Ovary (tissue), 9 donors: ENCODE results near the gene NFYC. TPM values are rescaled to one million over a fixed set of nuclear protein-coding genes. Genes with fewer than 3 reads are reported as not detected.

Experiments used
- DNase-seq, 5 donors: peaks; one replicate each; pipeline ENCODE4 v3.0.0-alpha.2; 2019 to 2020
- H3K27ac ChIP-seq, 2 donors: fragments of 200-600 bp; one replicate each; pipeline versions ENCODE4 v1.5.1 to v1.8.0; 2019 to 2022
- H3K27me3 ChIP-seq: fragments of 200-600 bp; one replicate; pipeline ENCODE4 v1.8.0; 2022
- H3K36me3 ChIP-seq: fragments of 200-600 bp; sonication (generic); one replicate; pipeline ENCODE4 v1.5.1; 2019
- H3K4me1 ChIP-seq: one replicate; pipeline ENCODE4 v1.8.1; 2013; ENCODE audit warnings: mild to moderate bottlenecking, moderate library complexity; ENCODE audit not compliant: insufficient read depth
- H3K4me3 ChIP-seq: fragments of 200-600 bp; sonication (generic); one replicate; pipeline ENCODE4 v1.5.1; 2017
- H3K9me3 ChIP-seq, 2 donors: fragments of 200-600 bp in 1 of 2; sonication (generic) in 1 of 2; one replicate each; pipeline versions ENCODE4 v1.5.1 to v1.8.1; 2013 to 2019; ENCODE audit warnings: mild to moderate bottlenecking in 1 of 2, moderate library complexity in 1 of 2
- EP300 ChIP-seq: sonication (generic); formaldehyde crosslinking; IDR thresholded peaks from one replicate; pipeline ENCODE4 v1.6.1; 2017; ENCODE audit warnings: antibody characterized with exemption
- POLR2A ChIP-seq: fragments of 450-650 bp; IDR thresholded peaks from one replicate; pipeline ENCODE4 v1.6.1; 2017; ENCODE audit warnings: antibody characterized with exemption, mild to moderate bottlenecking, moderate library complexity
- WGBS, 3 donors: extraction: QIAGEN DNeasy Blood & Tissue Kit in 1 of 3; methylation state at CpG; one replicate each; pipeline versions ENCODE4 v1.1.5 to v1.1.7; 2013 to 2017; 5-methylcytosine and 5-hydroxymethylcytosine counted together
- intact Hi-C, 4 donors: fragments of 100-400 bp; cut with DNase I; formaldehyde crosslinking; loops; one replicate each; pipeline versions ENCODE4 v1.11.0 to v1.15.1; 2022 to 2023
- polyA plus RNA-seq, 2 donors: library from polyadenylated mRNA; stranded (reverse); fragments of 200-250 nt in 1 of 2; fragments of 350-450 nt in 1 of 2; fragmentation: Illumina TruSeq in 1 of 2; extraction: RNeasy Lipid Tissue Mini Kit (QIAGEN cat#74804) in 1 of 2; gene quantifications; one replicate each; pipeline ENCODE4 v1.2.3, GENCODE V29; 2013 to 2014
- total RNA-seq, 7 donors: library from RNA; depleted of rRNA in 2 of 7; stranded (reverse); fragments of >200 nt in 2 of 7; fragmentation: NEBNext Ultra II Directional in 3 of 7; extraction: Animal tissue kit (Norgen Biotek cat#: 25700) in 3 of 7; gene quantifications; one replicate each; pipeline versions ENCODE4 v1.1.0 to v1.2.4, GENCODE V29; 2016 to 2023
- TF ChIP-seq, protein P1 (sequence below), 3 donors: fragments of 450-650 bp in 2 of 3; fragments of 200-600 bp in 1 of 3; IDR thresholded peaks; one replicate each; pipeline versions ENCODE4 v1.5.1 to v1.8.0; 2016 to 2022; ENCODE audit warnings: antibody characterized with exemption in 3 of 3, mild to moderate bottlenecking in 1 of 3
- donor health status: DM: no; HTN: no; CAD: no; lungs with moderate emphysema.
- donor health status: DM: no; HTN: no; CAD: no.
- donor health status: Bipolar disorder and iron deficiency.
- donor health status: DM: yes; HTN: yes; CAD: no.
- donor health status: DM: no; HTN: no; CAD: no.
- donor health status: DM: yes; HTN: yes; CAD: no.

The NFYC gene
- total and polyA plus RNA-seq, 9 donors = 28.8 to 90.9 (median 45.1) TPM

DNA sequence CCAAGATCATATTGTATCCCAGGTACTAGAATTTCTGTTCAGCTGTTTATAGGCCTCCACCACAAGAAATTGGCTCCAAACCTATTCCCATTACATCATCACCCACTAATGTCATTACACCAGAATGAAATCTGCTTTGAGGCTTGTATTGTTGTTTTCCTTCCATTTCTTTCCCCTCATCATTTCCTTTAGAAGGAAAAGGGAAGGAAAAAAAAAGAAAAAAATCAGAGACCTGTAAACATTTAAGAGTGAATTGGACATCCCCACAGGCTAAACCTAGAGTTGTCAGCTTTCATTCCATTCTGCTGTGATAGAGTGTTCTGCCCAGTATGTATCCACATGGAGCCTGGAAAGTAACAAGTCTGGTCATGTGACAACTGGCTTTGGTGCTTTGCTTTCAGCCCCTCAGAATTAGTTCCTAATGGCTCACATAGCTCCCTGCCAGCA is 44.6 kb downstream of the NFYC start:
- Histone ChIP-seq H3K36me3 (no peaks in the 10 kb centered on the region), H3K4me1 (peaks cover 1% of the 10 kb centered on the region), H3K9me3 (no peaks in the 10 kb centered on the region), H3K27ac (no peak overlapping the region), H3K4me3 (no peak overlapping the region), H3K27me3 (no peaks in the 10 kb centered on the region)
- TF ChIP-seq, protein P1, sequence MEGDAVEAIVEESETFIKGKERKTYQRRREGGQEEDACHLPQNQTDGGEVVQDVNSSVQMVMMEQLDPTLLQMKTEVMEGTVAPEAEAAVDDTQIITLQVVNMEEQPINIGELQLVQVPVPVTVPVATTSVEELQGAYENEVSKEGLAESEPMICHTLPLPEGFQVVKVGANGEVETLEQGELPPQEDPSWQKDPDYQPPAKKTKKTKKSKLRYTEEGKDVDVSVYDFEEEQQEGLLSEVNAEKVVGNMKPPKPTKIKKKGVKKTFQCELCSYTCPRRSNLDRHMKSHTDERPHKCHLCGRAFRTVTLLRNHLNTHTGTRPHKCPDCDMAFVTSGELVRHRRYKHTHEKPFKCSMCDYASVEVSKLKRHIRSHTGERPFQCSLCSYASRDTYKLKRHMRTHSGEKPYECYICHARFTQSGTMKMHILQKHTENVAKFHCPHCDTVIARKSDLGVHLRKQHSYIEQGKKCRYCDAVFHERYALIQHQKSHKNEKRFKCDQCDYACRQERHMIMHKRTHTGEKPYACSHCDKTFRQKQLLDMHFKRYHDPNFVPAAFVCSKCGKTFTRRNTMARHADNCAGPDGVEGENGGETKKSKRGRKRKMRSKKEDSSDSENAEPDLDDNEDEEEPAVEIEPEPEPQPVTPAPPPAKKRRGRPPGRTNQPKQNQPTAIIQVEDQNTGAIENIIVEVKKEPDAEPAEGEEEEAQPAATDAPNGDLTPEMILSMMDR (IDR thresholded peaks at IDR 0.05) = no peak
- TF ChIP-seq EP300 = no peak
- TF ChIP-seq POLR2A = no peak
- DNase-seq = no peak
- intact Hi-C loops = no loop called here

DNA sequence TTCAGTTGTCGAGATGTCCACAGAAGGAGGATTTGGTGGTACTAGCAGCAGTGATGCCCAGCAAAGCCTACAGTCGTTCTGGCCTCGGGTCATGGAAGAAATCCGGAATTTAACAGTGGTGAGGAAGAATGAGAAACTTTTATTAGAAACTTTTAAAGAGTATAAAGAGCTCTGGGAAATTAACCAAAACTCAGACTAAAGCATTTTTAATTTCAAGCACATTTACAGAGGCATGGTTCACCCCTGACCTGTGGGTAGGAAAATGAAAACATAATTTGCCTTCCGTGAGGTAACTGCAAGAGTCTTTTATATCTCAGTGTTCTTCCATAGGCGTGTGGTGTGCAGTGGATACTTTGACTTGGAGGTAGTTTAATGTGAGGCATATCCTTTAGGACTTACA is 47.3 kb downstream of the NFYC start:
- Histone ChIP-seq H3K4me1 (peaks cover 1% of the 10 kb centered on the region), H3K9me3 (no peaks in the 10 kb centered on the region), H3K36me3 (no peaks in the 10 kb centered on the region), H3K4me3 (no peak overlapping the region), H3K27ac (no peak overlapping the region), H3K27me3 (no peaks in the 10 kb centered on the region)
- no peak for DNase-seq
- WGBS, 3 donors = 34 to 52% (median 35%) methylated on average over 6 of the region's 6 CpGs
- intact Hi-C loops = no loop called here
- TF ChIP-seq EP300 = no peak
- TF ChIP-seq POLR2A = no peak
- TF ChIP-seq, protein P1 (IDR thresholded peaks at IDR 0.05) = no peak

DNA sequence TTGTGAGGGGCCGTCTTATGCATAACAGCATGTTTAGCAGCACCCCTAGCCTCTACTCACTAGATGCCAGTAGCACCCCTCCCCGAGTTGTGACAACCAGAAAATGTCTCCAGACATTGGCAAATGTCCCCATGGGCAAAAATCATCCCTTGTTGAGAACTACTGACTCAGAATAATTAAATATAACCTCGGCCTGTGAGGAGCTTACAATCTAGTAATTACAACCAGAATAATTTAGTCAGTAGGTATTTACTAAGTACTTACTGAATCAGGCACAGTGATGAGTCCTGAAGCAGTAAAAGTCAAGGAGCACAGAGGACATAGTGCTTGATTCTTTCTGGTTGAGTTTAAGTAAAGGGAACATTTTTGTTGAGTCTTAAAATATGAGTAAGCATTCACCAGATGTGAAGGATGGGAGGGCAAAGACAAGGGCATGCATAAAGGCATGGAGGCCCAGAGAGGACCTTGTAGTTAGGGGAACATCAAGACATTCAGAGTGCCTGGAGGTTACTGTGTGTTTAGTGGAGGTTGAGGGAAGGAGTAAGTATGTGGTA is 48.0 kb downstream of the NFYC start:
- no peak for TF ChIP-seq EP300
- TF ChIP-seq, protein P1 (IDR thresholded peaks at IDR 0.05) = no peak
- no peak for TF ChIP-seq POLR2A
- Histone ChIP-seq H3K27ac (no peak overlapping the region), H3K4me1 (peaks cover 1% of the 10 kb centered on the region), H3K4me3 (no peak overlapping the region), H3K27me3 (no peaks in the 10 kb centered on the region), H3K9me3 (no peaks in the 10 kb centered on the region), H3K36me3 (no peaks in the 10 kb centered on the region)
- DNase-seq = no peak
- WGBS, 3 donors = 84 to 91% (median 91%) methylated on average over 3 of the region's 3 CpGs
- intact Hi-C loops = no loop called here

DNA sequence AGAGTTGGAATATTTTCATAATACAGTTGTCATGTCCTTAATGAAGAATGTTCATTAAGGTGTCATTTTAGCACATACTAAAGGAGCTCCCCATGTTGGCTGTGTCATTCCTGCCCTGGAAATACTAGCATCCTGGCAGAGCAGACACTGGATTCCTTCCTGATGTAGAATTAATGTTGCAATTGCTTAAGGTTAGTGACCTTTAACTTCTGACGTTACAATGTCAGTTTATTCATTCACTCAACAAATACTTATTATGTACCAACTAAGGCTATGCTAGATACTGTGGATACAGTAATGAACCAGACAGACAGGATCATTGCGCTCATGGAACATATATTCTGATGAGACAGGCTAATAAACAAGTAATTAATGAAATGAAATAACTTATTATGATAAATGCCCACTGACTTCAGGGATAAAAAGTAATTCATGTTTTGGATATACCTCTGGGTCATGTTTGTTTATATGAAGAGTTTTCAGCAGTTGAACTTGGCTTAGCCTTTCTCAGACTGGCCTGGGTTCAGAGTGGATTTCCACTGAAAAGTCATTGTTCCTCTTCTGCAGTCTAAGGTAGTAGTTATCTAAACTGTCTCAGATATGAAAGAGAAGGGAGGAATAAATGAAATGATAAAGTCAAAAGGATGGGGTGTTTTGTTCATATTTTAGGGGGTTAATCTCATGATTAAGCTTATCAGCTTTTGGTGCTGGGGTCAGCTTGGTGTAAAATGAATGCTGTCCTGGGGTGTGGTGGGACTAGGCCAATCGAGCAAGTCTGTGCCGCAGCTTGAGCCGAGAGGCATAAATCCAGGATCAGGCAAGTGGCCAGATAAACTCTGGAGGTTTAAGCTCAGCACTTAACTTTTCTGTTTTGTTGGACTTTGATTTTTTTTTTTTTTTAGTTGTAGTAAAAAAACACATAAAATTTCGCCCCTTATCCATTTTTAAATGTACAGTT is 48.8 kb downstream of the NFYC start:
- H3K4me1 ChIP-seq = no peaks in the 10 kb centered on the region
- DNase-seq = no peak
- no peaks in the 10 kb centered on the region for H3K9me3 ChIP-seq
- H3K27ac ChIP-seq = no peak overlapping the region
- TF ChIP-seq POLR2A (no peak), EP300 (no peak)
- TF ChIP-seq, protein P1 (IDR thresholded peaks at IDR 0.05) = no peak
- no peaks in the 10 kb centered on the region for H3K27me3 ChIP-seq
- intact Hi-C loops = no loop called here
- H3K4me3 ChIP-seq = no peak overlapping the region
- no peaks in the 10 kb centered on the region for H3K36me3 ChIP-seq
- 31 to 38% (median 37%) methylated on average over 6 of the region's 6 CpGs for WGBS, 3 donors
